K562 (cell line): ENCODE measurements around the gene AK4. TPM values are rescaled to one million over a fixed set of nuclear protein-coding genes. Genes with fewer than 3 reads are reported as not detected.
A peak's percentile ranks its signal among the peaks of the same experiment; 100 is the strongest.

Experiments used
- ARID1B ChIP-seq: fragments of 450-650 bp; IDR thresholded peaks from 2 replicates; pipeline ENCODE4 v1.6.1; 2016; ENCODE audit warnings: antibody characterized with exemption, mild to moderate bottlenecking, inconsistent platforms
- ATF7 ChIP-seq: fragments of 450-650 bp; IDR thresholded peaks from 2 replicates; pipeline ENCODE4 v1.7.1; 2014; ENCODE audit warnings: mild to moderate bottlenecking, moderate library complexity
- CEBPB ChIP-seq: fragments of 450-650 bp; IDR thresholded peaks from 2 replicates; pipeline ENCODE4 v1.6.1; 2016; ENCODE audit warnings: missing genetic modification characterization, missing compliant biosample characterization
- HDAC1 ChIP-seq, 2 experiments: fragments of 450-650 bp; IDR thresholded peaks; 2 replicates each; pipeline ENCODE4 v1.6.1; 2016 to 2017; ENCODE audit warnings: inconsistent platforms in 1 of 2, mild to moderate bottlenecking in 1 of 2, moderate library complexity in 1 of 2
- LCOR ChIP-seq: sonication (generic); formaldehyde crosslinking; IDR thresholded peaks from 2 replicates; pipeline ENCODE4 v1.8.0; 2022; ENCODE audit warnings: mild to moderate bottlenecking, missing genetic modification reagents
- MAFG ChIP-seq: fragments of 450-650 bp; conservative IDR thresholded peaks from 2 replicates; pipeline ENCODE4 v1.6.1; 2016; ENCODE audit warnings: missing genetic modification characterization, missing compliant biosample characterization
- MAFK ChIP-seq: IDR thresholded peaks from 2 replicates; pipeline ENCODE4 v1.6.1; 2011; ENCODE audit warnings: low read length, improper control_type of control experiment
- NFE2 ChIP-seq: IDR thresholded peaks from 2 replicates; pipeline ENCODE4 v1.6.1; 2014; ENCODE audit warnings: antibody characterized with exemption, low read depth
- SPI1 ChIP-seq: IDR thresholded peaks from 2 replicates; pipeline ENCODE4 v1.6.1; 2011; ENCODE audit warnings: low read depth, low read length, control low read depth, borderline replicate concordance
- SRF ChIP-seq, 2 experiments: fragments of 250-450, 450-650 bp in 1 of 2; sonication (Bioruptor Pico) in 1 of 2; sonication (generic) in 1 of 2; formaldehyde crosslinking; IDR thresholded peaks; 2 replicates each; pipeline versions ENCODE4 v1.5.0 to v1.5.1; 2020 to 2022; ENCODE audit warnings: mild to moderate bottlenecking in 1 of 2, missing genetic modification reagents in 1 of 2
- SUPT5H ChIP-seq: fragments of 450-650 bp; IDR thresholded peaks from 2 replicates; pipeline ENCODE4 v1.6.1; 2016
- TAL1 ChIP-seq: fragments of 450-650 bp; IDR thresholded peaks from 2 replicates; pipeline ENCODE4 v1.6.1; 2016; ENCODE audit warnings: mild to moderate bottlenecking
- TEAD2 ChIP-seq: fragments of 450-650 bp; IDR thresholded peaks from 2 replicates; pipeline ENCODE4 v1.6.1; 2016; ENCODE audit warnings: missing genetic modification characterization, control low read depth, missing compliant biosample characterization
- ZNF134 ChIP-seq: fragments of 250-450 bp; sonication (Bioruptor Pico); conservative IDR thresholded peaks from 2 replicates; pipeline ENCODE4 v1.4.0; 2020
- polyA plus RNA-seq, 8 experiments: library from polyadenylated mRNA; depleted of rRNA in 4 of 8; stranded (reverse) in 5 of 8; unstranded in 3 of 8; fragments of >200 nt; fragmentation: Nextera tagmentation in 2 of 8; fragmentation: Illumina TruSeq in 1 of 8; extraction: Ambion mirVana in 2 of 8; extraction: Trizol in 1 of 8; gene quantifications; 2 replicates each; pipeline versions ENCODE4 v1.2.1 to v1.2.3, GENCODE V29; 2011 to 2014; ENCODE audit warnings: inconsistent platforms in 1 of 8, missing spikeins in 1 of 8
- total RNA-seq, 7 experiments: library from RNA; depleted of rRNA in 6 of 7; stranded (reverse); fragments of >200 nt in 6 of 7; fragmentation: Illumina TruSeq in 2 of 7; extraction: Trizol in 2 of 7; gene quantifications; 2 replicates each; pipeline versions ENCODE4 v1.2.1 to v1.2.3, GENCODE V29; 2011 to 2021; ENCODE audit warnings: low replicate concordance in 1 of 7
- TF ChIP-seq, protein P1 (sequence below): fragments of 450-650 bp; formaldehyde crosslinking; IDR thresholded peaks from 2 replicates; pipeline ENCODE4 v1.4.0; 2020; ENCODE audit warnings: mild to moderate bottlenecking, moderate library complexity
- TF ChIP-seq, protein P2 (sequence below): fragments of 250-450 bp; sonication (Bioruptor Pico); IDR thresholded peaks from 2 replicates; pipeline ENCODE4 v1.5.0; 2022; ENCODE audit warnings: mild to moderate bottlenecking
- TF ChIP-seq, protein P3 (sequence below): sonication (generic); formaldehyde crosslinking; IDR thresholded peaks from 2 replicates; pipeline ENCODE4 v1.9.0; 2022; ENCODE audit warnings: mild to moderate bottlenecking, missing genetic modification reagents
- TF ChIP-seq, protein P4 (sequence below), 2 experiments: fragments of 450-650 bp in 1 of 2; sonication (generic) in 1 of 2; formaldehyde crosslinking in 1 of 2; IDR thresholded peaks in 1 of 2; conservative IDR thresholded peaks in 1 of 2; 2 replicates each; pipeline versions ENCODE4 v1.6.1 to v1.8.1; 2016 to 2023; ENCODE audit warnings: mild to moderate bottlenecking in 2 of 2, moderate library complexity in 2 of 2, inconsistent platforms in 1 of 2, missing genetic modification reagents in 1 of 2
- TF ChIP-seq, protein P5 (sequence below): IDR thresholded peaks from 2 replicates; pipeline ENCODE4 v1.6.1; 2014; ENCODE audit warnings: antibody characterized with exemption
- TF ChIP-seq, protein P6 (sequence below): IDR thresholded peaks from 2 replicates; pipeline ENCODE4 v1.6.1; 2011; ENCODE audit warnings: borderline replicate concordance, low read depth, mild to moderate bottlenecking, moderate library complexity, low read length; ENCODE audit not compliant: insufficient read depth, poor library complexity, severe bottlenecking

The AK4 gene
- total and polyA plus RNA-seq, 9 of the 15 experiments (the other 6 are each of a cell fraction or from before 2014, with no cell fraction given): 10.4 to 96.6 (median 21.5) TPM

DNA sequence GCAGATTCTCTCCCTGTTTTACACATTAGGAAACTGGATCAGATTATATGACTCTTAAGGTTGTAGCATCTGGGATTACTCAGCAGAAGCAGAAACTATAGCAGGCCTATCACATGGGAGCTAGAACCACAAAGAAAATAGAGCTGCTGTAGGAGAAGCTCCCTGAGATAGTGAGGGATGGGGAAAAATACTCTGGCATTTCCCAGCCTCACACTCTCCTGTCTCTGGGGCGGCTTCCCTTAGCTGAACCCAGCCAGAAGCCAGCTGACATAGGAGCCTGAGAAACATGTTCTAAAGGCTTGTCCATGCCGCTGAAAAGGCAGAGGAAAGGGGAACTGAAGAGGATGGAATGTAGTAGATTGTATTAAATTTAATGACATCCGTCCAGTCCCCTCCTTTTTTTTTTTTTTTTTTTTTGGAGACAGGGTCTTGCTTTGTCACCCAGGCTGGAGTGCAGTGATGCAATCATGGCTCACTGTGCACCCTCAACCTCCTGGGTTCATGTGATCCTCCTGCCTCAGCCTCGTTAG, 84.5 kb downstream of the AK4 start (continued):
- TF ChIP-seq, protein P1, sequence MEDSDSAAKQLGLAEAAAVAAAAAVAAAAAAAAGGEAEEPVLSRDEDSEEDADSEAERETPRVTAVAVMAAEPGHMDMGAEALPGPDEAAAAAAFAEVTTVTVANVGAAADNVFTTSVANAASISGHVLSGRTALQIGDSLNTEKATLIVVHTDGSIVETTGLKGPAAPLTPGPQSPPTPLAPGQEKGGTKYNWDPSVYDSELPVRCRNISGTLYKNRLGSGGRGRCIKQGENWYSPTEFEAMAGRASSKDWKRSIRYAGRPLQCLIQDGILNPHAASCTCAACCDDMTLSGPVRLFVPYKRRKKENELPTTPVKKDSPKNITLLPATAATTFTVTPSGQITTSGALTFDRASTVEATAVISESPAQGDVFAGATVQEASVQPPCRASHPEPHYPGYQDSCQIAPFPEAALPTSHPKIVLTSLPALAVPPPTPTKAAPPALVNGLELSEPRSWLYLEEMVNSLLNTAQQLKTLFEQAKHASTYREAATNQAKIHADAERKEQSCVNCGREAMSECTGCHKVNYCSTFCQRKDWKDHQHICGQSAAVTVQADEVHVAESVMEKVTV (CRISPR knock-in tag): 0 out of 2 replicates have a peak, but pooled peaks have one; percentile 13
- TF ChIP-seq ZNF134 (CRISPR knock-in tag): 0 out of 2 replicates have a peak, but pooled peaks have one; percentile 38
- TF ChIP-seq TEAD2: no peak
- peak; percentile 77 for TF ChIP-seq CEBPB (tag)
- TF ChIP-seq, protein P2, sequence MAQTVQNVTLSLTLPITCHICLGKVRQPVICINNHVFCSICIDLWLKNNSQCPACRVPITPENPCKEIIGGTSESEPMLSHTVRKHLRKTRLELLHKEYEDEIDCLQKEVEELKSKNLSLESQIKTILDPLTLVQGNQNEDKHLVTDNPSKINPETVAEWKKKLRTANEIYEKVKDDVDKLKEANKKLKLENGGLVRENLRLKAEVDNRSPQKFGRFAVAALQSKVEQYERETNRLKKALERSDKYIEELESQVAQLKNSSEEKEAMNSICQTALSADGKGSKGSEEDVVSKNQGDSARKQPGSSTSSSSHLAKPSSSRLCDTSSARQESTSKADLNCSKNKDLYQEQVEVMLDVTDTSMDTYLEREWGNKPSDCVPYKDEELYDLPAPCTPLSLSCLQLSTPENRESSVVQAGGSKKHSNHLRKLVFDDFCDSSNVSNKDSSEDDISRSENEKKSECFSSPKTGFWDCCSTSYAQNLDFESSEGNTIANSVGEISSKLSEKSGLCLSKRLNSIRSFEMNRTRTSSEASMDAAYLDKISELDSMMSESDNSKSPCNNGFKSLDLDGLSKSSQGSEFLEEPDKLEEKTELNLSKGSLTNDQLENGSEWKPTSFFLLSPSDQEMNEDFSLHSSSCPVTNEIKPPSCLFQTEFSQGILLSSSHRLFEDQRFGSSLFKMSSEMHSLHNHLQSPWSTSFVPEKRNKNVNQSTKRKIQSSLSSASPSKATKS (CRISPR knock-in tag): no peak
- TF ChIP-seq MAFK: peak; percentile 64
- peak; percentile 49; the same call in 1 of the 2 replicates for TF ChIP-seq MAFG (tag)
- TF ChIP-seq, protein P3, sequence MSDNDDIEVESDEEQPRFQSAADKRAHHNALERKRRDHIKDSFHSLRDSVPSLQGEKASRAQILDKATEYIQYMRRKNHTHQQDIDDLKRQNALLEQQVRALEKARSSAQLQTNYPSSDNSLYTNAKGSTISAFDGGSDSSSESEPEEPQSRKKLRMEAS (CRISPR knock-in tag): 0 out of 2 replicates have a peak, but pooled peaks have one; percentile 19
- TF ChIP-seq ARID1B: peak; percentile 34
- peak; percentile 18; the same call in 1 of the 2 replicates for TF ChIP-seq ATF7
- TF ChIP-seq HDAC1 (IDR thresholded peaks at IDR 0.05): 0 out of 4 replicates have a peak, but pooled peaks of 1 of the 2 experiments have one; percentile 8
- no peak for TF ChIP-seq SRF (CRISPR knock-in tag; IDR thresholded peaks at IDR 0.05)
- TF ChIP-seq, protein P4, sequence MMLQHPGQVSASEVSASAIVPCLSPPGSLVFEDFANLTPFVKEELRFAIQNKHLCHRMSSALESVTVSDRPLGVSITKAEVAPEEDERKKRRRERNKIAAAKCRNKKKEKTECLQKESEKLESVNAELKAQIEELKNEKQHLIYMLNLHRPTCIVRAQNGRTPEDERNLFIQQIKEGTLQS (IDR thresholded peaks at IDR 0.05): peak; percentile 87
- TF ChIP-seq, protein P4 (CRISPR knock-in tag; conservative IDR thresholded peaks at IDR 0.05): no peak
- TF ChIP-seq, protein P5, sequence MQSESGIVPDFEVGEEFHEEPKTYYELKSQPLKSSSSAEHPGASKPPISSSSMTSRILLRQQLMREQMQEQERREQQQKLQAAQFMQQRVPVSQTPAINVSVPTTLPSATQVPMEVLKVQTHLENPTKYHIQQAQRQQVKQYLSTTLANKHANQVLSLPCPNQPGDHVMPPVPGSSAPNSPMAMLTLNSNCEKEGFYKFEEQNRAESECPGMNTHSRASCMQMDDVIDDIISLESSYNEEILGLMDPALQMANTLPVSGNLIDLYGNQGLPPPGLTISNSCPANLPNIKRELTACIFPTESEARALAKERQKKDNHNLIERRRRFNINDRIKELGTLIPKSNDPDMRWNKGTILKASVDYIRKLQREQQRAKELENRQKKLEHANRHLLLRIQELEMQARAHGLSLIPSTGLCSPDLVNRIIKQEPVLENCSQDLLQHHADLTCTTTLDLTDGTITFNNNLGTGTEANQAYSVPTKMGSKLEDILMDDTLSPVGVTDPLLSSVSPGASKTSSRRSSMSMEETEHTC: no peak
- TF ChIP-seq, protein P6, sequence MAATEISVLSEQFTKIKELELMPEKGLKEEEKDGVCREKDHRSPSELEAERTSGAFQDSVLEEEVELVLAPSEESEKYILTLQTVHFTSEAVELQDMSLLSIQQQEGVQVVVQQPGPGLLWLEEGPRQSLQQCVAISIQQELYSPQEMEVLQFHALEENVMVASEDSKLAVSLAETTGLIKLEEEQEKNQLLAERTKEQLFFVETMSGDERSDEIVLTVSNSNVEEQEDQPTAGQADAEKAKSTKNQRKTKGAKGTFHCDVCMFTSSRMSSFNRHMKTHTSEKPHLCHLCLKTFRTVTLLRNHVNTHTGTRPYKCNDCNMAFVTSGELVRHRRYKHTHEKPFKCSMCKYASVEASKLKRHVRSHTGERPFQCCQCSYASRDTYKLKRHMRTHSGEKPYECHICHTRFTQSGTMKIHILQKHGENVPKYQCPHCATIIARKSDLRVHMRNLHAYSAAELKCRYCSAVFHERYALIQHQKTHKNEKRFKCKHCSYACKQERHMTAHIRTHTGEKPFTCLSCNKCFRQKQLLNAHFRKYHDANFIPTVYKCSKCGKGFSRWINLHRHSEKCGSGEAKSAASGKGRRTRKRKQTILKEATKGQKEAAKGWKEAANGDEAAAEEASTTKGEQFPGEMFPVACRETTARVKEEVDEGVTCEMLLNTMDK: no peak
- TF ChIP-seq TAL1: 0 out of 2 replicates have a peak, but pooled peaks have one; percentile 12
- peak; percentile 89 for TF ChIP-seq NFE2
- 0 out of 2 replicates have a peak, but pooled peaks have one; percentile 17 for TF ChIP-seq LCOR (CRISPR knock-in tag)
- peak; percentile 78; the same call in 1 of the 2 replicates for TF ChIP-seq SPI1
- no peak for TF ChIP-seq SUPT5H
